ENCODE results near the gene CDAN1. TPM values are rescaled to one million over a fixed set of nuclear protein-coding genes. Genes with fewer than 3 reads are reported as not detected.

Gene CDAN1
- total and polyA plus RNA-seq, 9 donors, result 12.4 to 20.4 (median 16.5) TPM

DNA sequence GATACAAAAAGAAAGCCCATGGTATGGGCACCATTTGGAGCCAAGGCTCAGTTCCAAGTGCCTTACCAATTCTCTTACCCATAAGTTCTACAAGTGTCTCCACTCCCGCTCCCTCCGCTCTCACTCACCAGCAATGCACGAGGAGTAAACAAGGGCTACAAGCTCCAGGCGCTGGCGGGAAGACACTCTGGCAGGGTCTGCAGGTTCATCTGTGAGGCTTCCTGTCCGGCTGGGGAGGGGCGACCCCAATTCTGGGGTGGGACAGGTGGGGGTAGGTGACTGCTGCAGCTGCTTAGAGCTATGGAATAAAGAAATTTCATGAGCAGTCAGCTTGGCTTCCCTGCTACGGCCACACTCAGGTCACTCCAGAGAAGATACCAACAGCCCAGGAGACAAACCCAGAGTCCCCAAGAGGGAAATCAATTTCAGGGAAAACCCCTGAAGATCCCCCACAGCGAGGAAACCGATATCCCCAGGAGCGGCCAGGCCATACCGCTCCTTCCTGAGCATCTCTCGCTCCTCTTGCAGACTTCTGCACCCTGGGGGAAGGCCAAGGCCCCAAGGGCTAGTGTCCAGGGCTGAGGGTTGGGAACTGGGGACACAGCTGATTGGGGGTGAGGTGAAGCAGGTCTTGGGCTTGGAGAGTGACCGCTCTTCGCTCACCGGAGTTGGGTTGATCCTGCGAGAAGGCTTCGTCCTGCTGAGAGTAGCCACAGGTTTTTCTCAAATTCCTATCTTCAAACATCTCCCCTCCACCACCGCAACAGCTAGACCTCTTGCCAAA lies 1.4 kb downstream of the CDAN1 start:
- no peak for DNase-seq
- H3K36me3 ChIP-seq (ENCODE audit: control insufficient read depth, insufficient read depth, low read length), result peaks cover 51% of the 10 kb centered on the region
- H3K4me1 ChIP-seq (ENCODE audit: control insufficient read depth, insufficient read depth, low read length), result peaks cover 12% of the 10 kb centered on the region
- H3K9me3 ChIP-seq (replicated peaks; ENCODE audit: control insufficient read depth, low read depth, low read length), result no peaks in the 10 kb centered on the region
- 72% methylated on average over 14 of the region's 19 CpGs for WGBS (ENCODE audit: insufficient coverage)
- no peaks in the 10 kb centered on the region for H3K27me3 ChIP-seq (ENCODE audit: control insufficient read depth, insufficient read depth, low read length)
- no peak overlapping the region for H3K27ac ChIP-seq (ENCODE audit: low read length)
- H3K4me3 ChIP-seq (ENCODE audit: low read length), result peak overlapping the region; percentile 72

DNA sequence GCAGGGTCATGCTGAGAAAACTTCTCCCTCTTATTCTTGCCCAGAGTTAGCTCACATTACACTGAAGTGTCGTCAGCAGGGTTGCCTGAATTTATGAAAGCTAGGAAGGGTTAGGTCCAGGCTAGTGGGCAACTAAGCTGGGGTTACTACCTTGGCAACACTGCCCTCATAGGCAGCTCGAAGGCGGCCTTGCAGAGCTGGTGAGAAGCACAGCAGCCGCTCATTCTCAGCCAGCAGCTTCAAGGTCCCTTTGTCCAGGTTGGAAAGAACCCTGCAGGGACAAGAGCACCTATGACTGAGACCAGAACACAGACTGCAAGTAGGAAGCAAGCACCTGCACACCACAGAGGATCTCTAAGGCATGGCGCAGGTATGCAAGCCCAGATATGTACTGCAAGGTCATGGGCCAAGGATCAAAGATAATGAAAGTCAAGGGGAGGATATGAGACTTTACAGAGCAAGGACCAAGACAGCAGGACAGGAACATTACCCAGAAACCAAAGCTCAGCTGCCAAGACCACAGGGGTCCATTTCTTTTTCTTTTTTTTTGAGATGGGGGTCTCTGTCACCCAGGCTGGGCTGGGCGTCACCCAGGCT lies 2.8 kb downstream of the CDAN1 start:
- DNase-seq, result no peak
- 82% methylated on average over 5 of the region's 6 CpGs for WGBS (ENCODE audit: insufficient coverage)

DNA sequence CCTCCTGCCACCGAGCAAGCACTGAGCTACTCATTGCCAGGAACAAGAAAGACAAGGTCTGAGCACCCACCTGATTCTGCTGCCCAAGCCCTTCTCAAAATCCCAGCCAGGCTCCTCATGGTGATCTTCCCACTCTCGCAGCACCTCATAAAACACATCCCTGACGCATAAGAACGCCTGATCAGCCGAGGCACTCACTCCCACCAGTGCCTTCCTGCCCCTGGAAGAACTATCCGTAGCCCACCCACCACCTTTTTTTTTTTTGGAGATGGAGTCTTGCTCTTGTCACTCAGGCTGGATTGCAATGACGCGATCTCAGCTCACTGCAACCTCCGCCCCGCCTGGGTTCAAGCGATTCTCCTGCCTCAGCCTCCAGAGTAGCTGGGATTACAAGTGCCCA lies 3.9 kb downstream of the CDAN1 start:
- 91% methylated on average over 6 of the region's 11 CpGs for WGBS (ENCODE audit: insufficient coverage)
- Histone ChIP-seq H3K27ac (ENCODE audit: low read length) (no peak overlapping the region), H3K27me3 (ENCODE audit: control insufficient read depth, insufficient read depth, low read length) (no peaks in the 10 kb centered on the region), H3K4me1 (ENCODE audit: control insufficient read depth, insufficient read depth, low read length) (peaks cover 30% of the 10 kb centered on the region), H3K9me3 (replicated peaks; ENCODE audit: control insufficient read depth, low read depth, low read length) (no peaks in the 10 kb centered on the region), H3K36me3 (ENCODE audit: control insufficient read depth, insufficient read depth, low read length) (peaks cover 76% of the 10 kb centered on the region), H3K4me3 (ENCODE audit: low read length) (no peak overlapping the region)
- no peak for DNase-seq

More for the DNA sequence above, 2.8 kb downstream of the CDAN1 start:
- H3K27me3 ChIP-seq (ENCODE audit: control insufficient read depth, insufficient read depth, low read length), result no peaks in the 10 kb centered on the region
- H3K9me3 ChIP-seq (replicated peaks; ENCODE audit: control insufficient read depth, low read depth, low read length), result no peaks in the 10 kb centered on the region
- H3K4me1 ChIP-seq (ENCODE audit: control insufficient read depth, insufficient read depth, low read length), result peaks cover 18% of the 10 kb centered on the region
- H3K36me3 ChIP-seq (ENCODE audit: control insufficient read depth, insufficient read depth, low read length), result peaks cover 65% of the 10 kb centered on the region
- no peak overlapping the region for H3K4me3 ChIP-seq (ENCODE audit: low read length)
- H3K27ac ChIP-seq (ENCODE audit: low read length), result no peak overlapping the region

DNA sequence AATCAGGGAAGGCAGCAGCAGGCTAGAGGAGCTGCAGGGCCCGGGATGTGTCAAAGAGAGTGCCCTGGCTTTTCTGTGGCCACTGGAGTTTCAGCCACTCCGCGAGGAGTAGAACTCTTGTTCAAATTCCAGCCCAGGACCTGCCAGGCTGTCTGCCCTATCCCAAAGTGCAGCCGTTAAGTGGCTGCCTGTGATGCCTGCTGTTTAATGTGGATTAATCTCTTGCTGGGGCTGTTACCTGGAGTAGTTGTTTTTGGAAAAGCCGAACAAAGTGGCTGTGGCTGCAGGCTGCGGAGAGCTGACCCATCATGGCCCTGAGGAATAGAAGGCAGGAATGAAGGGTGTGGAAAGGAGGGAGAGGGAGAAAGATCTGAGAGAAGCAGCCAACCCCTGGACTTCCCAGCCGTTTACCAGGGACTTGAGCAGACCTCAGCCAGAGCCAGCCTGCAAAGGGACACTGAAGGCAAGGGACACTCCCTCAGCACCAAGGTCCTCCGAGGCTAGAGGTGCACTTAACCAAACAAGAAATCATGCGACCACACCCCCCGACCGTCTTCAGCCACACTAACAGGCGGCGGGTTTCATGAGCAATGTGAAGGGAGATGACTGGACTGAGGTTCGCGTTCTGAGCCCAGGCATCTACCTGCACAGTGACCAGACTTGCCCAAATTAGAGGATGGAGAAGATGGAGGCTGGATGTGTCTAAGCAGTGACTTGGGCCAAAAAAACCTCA lies 4.7 kb downstream of the CDAN1 start:
- WGBS (ENCODE audit: insufficient coverage), result 84% methylated on average over 6 of the region's 15 CpGs
- peaks cover 33% of the 10 kb centered on the region for H3K4me1 ChIP-seq (ENCODE audit: control insufficient read depth, insufficient read depth, low read length)
- no peak for DNase-seq
- H3K27me3 ChIP-seq (ENCODE audit: control insufficient read depth, insufficient read depth, low read length), result no peaks in the 10 kb centered on the region
- H3K36me3 ChIP-seq (ENCODE audit: control insufficient read depth, insufficient read depth, low read length), result peaks cover 84% of the 10 kb centered on the region
- H3K27ac ChIP-seq (ENCODE audit: low read length), result no peak overlapping the region
- no peak overlapping the region for H3K4me3 ChIP-seq (ENCODE audit: low read length)
- H3K9me3 ChIP-seq (replicated peaks; ENCODE audit: control insufficient read depth, low read depth, low read length), result no peaks in the 10 kb centered on the region

DNA sequence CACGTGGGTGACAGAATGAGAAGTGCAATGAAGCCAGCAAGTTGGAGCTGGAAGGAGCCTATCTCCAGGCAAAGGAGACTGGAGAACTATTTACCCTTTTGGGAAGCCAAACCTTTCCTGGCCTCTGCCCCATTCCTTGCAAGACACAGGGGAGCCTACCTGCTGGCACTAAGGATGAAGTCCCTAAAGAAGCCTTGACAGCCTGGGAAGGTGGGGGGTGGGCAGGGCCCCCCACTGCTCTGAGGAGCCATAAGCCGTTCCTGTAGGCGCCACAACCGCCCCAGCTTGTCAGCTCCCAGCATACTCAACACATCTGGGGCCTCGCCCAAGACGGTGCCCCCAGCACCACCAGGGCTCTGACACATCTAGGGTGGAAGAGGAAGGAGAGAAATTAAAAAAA lies 5.5 kb downstream of the CDAN1 start:
- peaks cover 31% of the 10 kb centered on the region for H3K4me1 ChIP-seq (ENCODE audit: control insufficient read depth, insufficient read depth, low read length)
- 50% methylated on average over 3 of the region's 6 CpGs for WGBS (ENCODE audit: insufficient coverage)
- H3K36me3 ChIP-seq (ENCODE audit: control insufficient read depth, insufficient read depth, low read length), result peaks cover 92% of the 10 kb centered on the region

DNA sequence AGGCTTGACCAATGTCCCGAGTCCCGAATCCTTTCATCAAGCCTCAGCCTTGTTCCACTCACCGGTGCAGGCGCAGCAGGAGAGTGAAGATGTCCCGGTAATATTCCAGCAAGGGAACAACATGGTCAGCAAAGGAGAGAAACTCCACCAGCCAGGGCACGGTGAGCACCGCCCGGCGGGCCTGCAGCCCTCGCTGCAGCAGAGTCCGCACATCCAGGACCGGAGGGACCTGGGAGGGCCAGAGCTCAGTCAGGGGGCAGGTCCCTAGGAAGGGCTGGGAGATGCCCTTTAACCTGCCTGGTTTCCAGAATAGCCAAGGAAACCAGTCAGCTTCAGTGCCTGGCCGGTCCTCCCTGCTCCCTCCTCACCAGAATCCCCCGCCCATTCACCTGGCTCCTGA lies 6.4 kb downstream of the CDAN1 start:
- H3K4me3 ChIP-seq (ENCODE audit: low read length), result no peak overlapping the region
- no peak for DNase-seq
- peaks cover 98% of the 10 kb centered on the region for H3K36me3 ChIP-seq (ENCODE audit: control insufficient read depth, insufficient read depth, low read length)
- H3K9me3 ChIP-seq (replicated peaks; ENCODE audit: control insufficient read depth, low read depth, low read length), result no peaks in the 10 kb centered on the region
- H3K27me3 ChIP-seq (ENCODE audit: control insufficient read depth, insufficient read depth, low read length), result no peaks in the 10 kb centered on the region
- WGBS (ENCODE audit: insufficient coverage), result 78% methylated on average over 13 of the region's 14 CpGs
- peaks cover 25% of the 10 kb centered on the region for H3K4me1 ChIP-seq (ENCODE audit: control insufficient read depth, insufficient read depth, low read length)
- no peak overlapping the region for H3K27ac ChIP-seq (ENCODE audit: low read length)

More for the DNA sequence above, 5.5 kb downstream of the CDAN1 start:
- no peak for DNase-seq
- Histone ChIP-seq H3K27me3 (ENCODE audit: control insufficient read depth, insufficient read depth, low read length) (no peaks in the 10 kb centered on the region), H3K4me3 (ENCODE audit: low read length) (no peak overlapping the region), H3K9me3 (replicated peaks; ENCODE audit: control insufficient read depth, low read depth, low read length) (no peaks in the 10 kb centered on the region), H3K27ac (ENCODE audit: low read length) (no peak overlapping the region)

DNA sequence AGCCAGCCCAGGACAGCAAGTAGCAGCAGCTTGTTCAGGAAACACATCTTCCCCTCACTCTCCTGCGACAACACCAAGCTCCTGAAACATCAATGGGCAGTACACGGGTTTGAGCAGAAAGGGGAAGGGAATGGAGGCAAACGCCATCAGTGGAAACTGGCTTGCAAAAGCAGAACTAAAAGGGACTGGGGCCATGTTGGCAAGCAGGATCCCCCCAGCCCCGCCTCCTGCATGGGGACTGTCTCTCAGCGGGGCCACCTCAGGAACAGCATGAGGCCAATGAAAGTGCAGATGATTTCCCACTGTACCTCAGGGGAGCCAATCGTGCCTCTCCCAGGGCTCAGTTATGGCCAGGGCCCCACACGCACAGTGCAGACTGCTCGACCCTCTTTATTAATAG lies 6.8 kb downstream of the CDAN1 start:
- Histone ChIP-seq H3K9me3 (replicated peaks; ENCODE audit: control insufficient read depth, low read depth, low read length) (no peaks in the 10 kb centered on the region), H3K27me3 (ENCODE audit: control insufficient read depth, insufficient read depth, low read length) (no peaks in the 10 kb centered on the region), H3K27ac (ENCODE audit: low read length) (no peak overlapping the region), H3K4me1 (ENCODE audit: control insufficient read depth, insufficient read depth, low read length) (peaks cover 23% of the 10 kb centered on the region), H3K4me3 (ENCODE audit: low read length) (no peak overlapping the region), H3K36me3 (ENCODE audit: control insufficient read depth, insufficient read depth, low read length) (peaks cover 98% of the 10 kb centered on the region)
- DNase-seq, result no peak
- 45% methylated on average over 7 of the region's 8 CpGs for WGBS (ENCODE audit: insufficient coverage)

DNA sequence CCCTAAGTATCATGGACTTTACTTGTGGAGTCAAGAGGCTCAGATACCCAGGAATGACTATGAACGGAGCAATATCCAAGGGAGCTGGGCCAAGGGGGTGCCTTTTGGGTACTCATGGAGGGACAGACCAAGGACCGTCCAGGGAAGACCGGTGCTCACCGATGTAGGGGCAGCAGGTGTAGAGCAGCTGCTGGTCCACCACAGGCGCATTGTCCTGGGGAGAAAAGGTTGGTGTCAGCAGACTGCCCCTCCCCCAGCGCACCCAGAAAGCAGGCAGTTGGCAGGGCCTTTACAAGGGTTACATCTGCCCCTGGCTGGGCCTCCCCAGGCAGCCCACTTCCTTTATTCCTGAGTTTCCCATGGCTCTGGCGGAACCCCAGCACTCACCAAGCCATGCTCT lies 7.5 kb downstream of the CDAN1 start:
- Histone ChIP-seq H3K27ac (ENCODE audit: low read length) (no peak overlapping the region), H3K4me3 (ENCODE audit: low read length) (no peak overlapping the region), H3K9me3 (replicated peaks; ENCODE audit: control insufficient read depth, low read depth, low read length) (no peaks in the 10 kb centered on the region), H3K27me3 (ENCODE audit: control insufficient read depth, insufficient read depth, low read length) (no peaks in the 10 kb centered on the region), H3K36me3 (ENCODE audit: control insufficient read depth, insufficient read depth, low read length) (peaks cover 98% of the 10 kb centered on the region), H3K4me1 (ENCODE audit: control insufficient read depth, insufficient read depth, low read length) (peaks cover 21% of the 10 kb centered on the region)
- 78% methylated on average over 6 of the region's 7 CpGs for WGBS (ENCODE audit: insufficient coverage)
- DNase-seq, result no peak

DNA sequence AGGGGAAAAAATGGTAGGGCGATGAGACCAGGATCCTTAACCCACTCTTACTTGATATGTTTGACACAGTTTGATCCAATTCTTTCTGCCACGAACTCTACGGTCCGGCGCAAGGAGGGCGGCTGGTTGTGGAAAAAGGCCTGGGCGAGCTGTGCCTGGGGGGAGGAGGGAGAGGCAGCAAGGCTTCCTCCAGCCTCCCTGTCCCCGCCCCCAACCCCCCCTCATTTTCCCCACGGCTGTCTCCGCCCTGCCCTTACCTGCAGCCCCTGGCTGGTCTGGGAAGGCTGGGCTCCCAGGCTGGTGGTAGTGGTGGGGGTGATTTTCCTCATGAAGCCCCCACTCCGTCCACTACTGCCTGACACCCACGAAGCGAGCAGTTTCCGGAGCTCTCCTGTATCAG lies 8.0 kb downstream of the CDAN1 start:
- Histone ChIP-seq H3K4me3 (ENCODE audit: low read length) (no peak overlapping the region), H3K9me3 (replicated peaks; ENCODE audit: control insufficient read depth, low read depth, low read length) (no peaks in the 10 kb centered on the region), H3K4me1 (ENCODE audit: control insufficient read depth, insufficient read depth, low read length) (peaks cover 21% of the 10 kb centered on the region), H3K27me3 (ENCODE audit: control insufficient read depth, insufficient read depth, low read length) (no peaks in the 10 kb centered on the region), H3K36me3 (ENCODE audit: control insufficient read depth, insufficient read depth, low read length) (peaks cover 98% of the 10 kb centered on the region), H3K27ac (ENCODE audit: low read length) (no peak overlapping the region)
- WGBS (ENCODE audit: insufficient coverage), result no CpG with 5 or more reads among the region's 14 CpGs
- DNase-seq, result no peak

DNA sequence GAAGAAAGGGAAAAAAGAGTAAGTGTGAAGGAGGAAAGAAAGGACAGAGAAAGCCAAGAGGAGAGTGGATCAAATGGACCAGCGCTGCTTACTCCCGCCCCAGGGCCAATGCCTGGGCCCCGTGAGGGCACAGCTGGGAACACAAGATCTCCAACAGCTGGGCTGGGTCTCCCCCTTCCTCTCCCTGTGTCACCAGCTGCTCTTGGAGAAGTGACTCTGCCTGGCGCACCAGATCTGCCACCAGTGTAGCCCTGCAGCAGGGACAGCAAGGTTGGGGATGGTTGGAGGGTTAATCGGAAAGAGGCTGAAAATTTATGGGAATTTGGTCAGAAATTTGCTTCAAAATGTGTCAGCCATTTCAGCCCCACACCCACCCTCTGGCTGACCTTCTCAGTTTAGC lies 8.4 kb downstream of the CDAN1 start:
- WGBS (ENCODE audit: insufficient coverage), result 70% methylated on average over 3 of the region's 5 CpGs
- peaks cover 98% of the 10 kb centered on the region for H3K36me3 ChIP-seq (ENCODE audit: control insufficient read depth, insufficient read depth, low read length)
- peak; percentile 71 for DNase-seq
- H3K9me3 ChIP-seq (replicated peaks; ENCODE audit: control insufficient read depth, low read depth, low read length), result no peaks in the 10 kb centered on the region
- no peak overlapping the region for H3K27ac ChIP-seq (ENCODE audit: low read length)
- H3K4me3 ChIP-seq (ENCODE audit: low read length), result no peak overlapping the region
- H3K4me1 ChIP-seq (ENCODE audit: control insufficient read depth, insufficient read depth, low read length), result peaks cover 21% of the 10 kb centered on the region
- H3K27me3 ChIP-seq (ENCODE audit: control insufficient read depth, insufficient read depth, low read length), result no peaks in the 10 kb centered on the region
